Measurements from ENCODE around the gene FMNL3.

Gene FMNL3

DNA sequence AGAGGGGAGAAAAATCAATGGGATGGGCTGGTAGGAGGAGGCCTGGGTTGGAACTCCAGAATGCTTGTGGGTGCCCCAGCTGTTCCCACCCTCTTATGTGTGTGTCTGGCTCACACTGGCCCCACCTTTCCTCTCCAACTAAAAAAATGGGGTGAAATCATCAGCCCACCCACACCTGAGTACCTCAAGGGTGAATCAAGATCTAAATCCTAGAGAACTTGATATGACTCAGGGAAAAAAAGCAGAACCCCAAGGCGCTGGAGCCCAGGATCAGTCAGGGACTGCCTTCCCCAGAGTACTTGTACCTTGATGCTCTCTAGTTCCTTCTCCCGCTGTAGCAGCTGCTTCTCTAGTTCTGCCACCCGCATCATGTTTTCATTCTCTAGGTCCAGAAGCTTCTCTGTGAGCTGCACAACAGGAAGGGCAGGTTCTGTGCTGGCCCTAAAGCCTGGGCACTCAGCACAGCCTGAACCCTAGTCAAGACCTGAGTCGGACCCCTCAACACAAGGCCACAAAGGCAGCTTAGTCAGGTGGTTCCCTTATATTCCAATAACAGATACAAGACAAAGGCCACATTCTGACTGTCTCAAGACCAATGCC lies 54.2 kb downstream of the FMNL3 start:
- no peak for DNase-seq (ENCODE audit: low read depth in 2 of 2)

DNA sequence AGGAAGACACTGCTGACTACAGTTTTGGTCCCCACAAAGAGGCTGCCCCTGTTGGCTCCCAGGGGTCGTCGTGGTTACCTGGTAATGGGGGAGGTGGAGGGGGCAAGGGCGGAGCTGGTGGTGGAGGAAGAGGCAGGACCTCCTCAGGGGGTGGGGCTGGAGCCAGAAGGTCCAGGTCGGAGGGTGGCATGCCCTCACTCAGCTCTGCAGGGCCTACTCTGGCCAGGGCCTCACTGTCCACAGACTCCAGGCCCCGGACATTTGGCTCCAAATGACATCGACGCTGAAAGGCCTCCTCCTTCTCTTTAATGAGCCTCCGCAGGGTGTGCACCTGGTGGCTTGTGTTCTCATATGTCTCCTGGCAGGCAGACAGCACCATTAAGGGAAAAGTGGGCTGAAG lies 55.4 kb downstream of the FMNL3 start:
- DNase-seq (ENCODE audit: low read depth in 2 of 2), result no peak

DNA sequence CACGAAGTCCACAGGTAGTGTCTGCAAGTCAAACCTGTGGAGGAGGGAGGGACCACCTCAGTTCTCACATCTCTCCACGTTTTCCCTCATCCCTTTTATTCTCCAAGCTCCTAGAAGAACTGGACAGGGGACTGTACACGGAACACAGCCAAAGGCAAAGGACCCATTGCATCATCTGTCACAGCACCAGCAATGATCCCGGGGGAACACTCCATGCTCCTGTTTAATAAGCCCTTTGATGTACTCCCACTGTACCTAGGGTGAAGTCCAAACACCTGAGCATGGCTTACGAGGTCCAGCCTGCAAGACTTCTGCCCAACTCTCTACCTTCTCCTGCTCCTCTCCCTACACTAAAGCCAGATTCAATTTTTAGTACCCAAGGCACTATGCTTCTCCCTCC lies 57.3 kb downstream of the FMNL3 start:
- DNase-seq (ENCODE audit: low read depth in 2 of 2), result no peak

DNA sequence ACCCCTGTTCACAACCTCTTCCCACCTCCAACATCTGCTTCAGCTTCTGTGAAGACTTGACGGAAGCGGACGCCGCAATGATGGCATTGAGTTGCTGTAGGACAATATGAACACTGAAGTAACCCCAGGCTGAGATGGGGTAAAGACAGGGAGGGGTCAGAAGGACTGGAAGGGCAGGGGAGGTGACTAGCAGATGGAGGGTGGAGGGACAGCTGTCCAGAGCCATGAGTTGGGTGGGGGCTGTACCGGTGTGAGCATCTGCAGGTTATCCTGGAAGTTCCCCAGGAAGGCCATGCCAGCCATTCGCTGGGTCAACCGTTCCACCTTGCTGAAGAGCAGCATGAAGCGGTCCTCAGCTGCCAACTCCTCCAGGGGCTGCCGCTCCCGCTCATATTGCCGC lies 57.8 kb downstream of the FMNL3 start:
- no peak for DNase-seq (ENCODE audit: low read depth in 2 of 2)

DNA sequence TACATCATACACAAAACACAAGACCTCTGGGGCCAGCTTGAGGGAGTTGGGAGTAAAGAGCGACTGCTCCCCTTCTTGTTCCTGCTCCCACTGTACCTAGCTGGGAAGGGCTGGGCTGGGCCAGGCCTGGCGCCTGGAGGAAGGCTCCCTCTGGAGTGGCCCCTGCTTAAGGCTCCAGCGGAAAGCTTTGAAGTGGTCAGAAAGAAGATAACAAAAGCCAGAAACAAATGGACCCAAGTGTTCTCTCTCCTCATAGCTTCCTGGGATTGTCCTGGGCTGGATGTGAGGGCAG lies 58.5 kb downstream of the FMNL3 start:
- no peak for DNase-seq (ENCODE audit: low read depth in 2 of 2)

DNA sequence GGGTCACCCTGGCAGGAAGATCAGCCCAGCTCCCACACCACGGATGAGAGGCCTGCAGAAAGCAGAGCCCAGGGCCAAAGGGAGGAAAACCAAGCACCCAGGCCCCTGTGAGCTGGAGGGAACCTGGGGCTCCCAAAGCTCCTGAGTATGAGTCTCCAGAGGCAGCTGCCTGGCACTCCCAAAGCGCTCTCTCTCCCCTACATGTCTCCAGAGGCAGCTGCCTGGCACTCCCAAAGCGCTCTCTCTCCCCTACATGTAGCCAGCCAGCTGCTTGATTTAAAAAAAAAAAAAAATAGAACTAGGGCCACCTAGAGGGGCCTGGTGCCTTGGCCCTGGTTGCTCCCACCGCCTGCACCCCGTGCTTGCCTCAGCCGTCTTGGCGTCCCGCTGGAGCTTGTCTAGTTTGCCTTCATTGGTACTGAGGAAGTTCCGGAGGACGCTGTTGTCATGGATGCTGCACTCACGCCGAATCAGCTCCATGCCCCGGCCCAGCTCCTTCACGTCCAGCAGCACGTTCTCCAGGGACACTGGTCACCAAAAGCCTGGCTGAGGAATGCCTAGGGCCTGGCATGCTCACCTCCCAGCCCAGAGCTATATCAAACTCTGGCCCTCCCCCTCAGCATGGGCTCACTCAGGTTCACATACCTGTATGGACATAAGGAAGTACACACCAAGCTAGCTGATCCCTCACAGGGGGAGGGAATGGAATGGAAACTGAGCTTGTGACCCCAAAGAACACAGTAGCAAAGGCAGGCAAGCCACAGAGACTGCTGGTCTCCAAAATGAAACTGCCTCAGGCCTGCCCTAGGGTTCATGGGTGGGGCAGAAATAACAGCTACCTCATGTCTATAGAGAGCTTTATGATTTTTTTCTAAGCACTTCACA lies 59.1 kb downstream of the FMNL3 start:
- DNase-seq (ENCODE audit: low read depth in 2 of 2), result no peak

DNA sequence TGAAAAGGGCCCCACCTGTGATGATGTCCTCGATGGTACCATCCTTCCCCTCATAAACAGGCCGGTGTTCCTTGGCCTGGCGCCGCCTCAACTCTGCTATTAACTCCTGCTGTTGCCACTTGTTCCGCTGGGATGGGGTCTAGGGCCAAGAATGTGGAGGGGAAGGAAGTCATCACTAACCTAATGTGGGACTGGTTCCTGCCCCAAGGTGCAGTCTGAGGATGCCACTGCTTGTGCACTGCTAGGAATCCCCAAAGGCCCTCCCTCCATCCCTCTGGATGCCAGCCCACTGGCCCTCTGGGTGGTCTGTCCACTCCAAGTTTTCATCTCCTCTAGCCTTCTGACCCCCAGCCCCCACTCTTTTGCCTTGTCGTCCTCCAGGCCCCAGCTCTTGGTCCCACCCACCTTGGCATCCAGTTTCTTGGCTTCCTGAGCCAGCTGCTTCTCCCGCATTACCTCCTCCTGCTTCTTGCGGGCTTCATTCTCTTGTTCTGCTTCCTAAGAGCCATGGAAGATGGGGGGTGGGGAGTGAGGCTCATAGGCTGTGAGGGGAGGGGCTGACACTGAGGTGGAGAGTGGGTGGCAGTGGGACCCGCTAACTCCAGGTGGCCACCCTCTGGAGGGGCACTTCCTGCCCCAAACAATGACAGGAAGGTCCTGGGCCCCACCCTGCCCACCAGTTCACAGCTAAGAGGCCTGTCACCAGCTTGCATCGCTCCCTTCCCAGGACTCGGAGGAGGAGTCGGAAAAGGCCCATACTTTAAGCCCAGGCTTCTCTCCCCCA lies 60.1 kb downstream of the FMNL3 start:
- DNase-seq (ENCODE audit: low read depth in 2 of 2), result no peak

DNA sequence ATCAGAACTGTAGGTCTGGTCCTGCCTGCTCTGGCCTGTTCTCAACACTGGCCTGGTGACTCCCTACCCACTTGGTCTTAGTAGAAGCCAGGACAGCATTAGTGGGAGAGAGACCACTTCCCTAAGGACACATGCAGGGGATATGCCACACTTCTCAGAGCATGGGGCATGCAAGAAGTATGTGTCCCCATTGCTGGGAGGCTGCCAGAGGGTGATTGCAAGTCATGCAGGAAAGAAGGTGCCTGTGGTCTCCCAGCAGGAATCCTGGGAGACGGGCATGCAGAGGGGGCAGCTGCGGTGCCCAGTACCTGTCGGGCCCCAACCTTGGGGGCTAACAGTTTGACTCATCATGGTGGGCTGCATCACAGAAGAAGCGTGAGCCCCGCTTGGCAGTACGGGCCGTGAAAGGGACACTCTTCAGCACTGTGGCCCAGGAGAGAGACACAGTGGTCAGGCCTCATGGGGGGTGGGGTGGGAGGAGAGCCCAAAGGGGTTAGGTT lies 60.8 kb downstream of the FMNL3 start:
- no peak for DNase-seq (ENCODE audit: low read depth in 2 of 2)

DNA sequence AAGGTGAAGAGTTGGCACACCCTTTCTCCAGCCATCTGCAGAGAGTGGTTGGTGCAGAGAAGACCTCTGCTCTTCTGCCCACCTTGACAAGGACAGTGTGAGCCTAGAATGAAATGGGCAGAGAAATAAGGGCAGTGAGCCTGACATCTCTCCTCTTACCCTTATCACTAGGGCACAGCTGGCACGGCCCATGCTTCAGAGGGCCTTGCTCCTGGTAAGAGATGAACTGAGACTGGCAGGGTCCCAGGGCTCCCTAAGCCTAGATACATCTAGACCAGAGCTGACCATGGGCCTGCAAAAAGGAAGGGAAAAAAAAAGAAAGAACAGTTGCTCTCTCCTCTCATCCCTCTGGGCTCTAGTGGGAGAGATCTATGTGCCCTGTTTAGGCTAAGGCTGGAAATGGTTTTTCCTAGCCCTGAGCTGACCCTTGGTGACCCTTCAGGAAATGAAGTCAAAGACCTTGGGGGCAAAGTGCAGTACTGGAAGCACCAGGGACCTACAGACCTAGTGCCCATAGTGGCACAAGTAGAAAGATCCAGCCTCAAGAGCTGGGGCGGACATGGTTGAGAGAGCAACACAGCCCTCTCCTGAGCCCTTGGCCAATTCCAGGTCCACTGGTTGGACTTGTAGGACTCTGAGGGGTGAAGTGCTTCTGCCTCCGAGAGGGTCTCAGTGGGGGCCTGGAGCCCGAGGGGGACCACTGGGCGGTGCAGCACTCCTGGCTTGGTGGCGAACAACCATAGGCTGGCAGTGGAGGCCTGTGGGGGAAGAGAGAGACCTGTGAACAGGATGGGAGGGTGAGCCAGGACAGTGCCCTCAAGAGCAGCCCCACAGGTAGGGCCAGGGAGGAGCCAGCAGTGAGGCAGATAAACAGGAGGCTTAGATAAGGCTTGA lies 61.8 kb downstream of the FMNL3 start:
- no peak for DNase-seq (ENCODE audit: low read depth in 2 of 2)

DNA sequence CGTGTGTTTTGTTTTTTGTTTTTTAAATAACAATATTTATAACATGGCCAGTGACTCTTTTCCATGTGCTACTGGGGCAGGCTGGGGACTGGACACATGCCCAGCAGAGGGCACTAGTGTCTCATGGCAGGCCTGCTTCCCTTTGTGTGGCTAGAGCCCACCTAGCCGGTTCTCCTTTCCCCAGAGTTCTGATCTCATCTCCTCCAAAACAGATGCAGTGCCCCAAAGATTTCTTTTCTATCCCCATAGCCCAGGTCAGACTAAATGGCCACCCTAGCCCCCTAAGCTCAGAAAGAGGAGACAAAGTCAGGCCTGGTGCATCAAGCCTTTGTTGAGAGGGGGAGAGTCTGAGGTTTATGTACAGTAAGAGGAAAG lies 62.6 kb downstream of the FMNL3 start:
- peak; percentile 64 to 70 for DNase-seq (ENCODE audit: low read depth in 2 of 2)

DNA sequence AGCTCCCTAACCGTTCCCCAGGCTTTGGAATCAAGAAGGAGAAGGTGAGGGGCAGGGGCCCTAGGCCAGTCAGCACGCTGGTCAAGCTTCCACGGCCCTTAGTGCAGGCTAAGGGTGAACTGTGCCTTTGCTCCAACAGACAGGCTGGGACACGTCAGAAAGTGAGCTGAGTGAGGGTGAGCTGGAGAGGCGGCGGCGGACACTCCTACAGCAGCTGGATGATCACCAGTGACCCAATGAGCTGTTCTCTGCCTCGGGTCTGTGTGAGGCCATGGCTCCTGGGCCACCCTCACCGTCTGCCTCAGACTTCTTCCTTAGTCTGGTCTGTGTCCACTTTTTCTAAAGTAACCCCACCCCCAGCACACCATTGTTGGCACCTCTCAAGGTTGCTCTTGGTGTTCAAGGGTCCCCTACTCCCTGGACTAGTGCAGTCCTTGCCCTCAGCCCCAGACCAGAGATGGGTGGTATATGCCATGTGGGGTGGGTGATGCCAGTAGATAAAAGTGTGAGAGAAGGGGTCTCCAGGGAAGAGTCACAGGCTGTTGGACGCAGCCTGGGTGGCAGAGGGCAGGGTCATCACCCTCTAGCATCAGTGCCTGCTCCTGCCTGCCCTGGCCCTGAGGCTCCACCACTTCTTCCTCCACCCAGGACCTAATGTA lies 63.1 kb downstream of the FMNL3 start:
- no peak for DNase-seq (ENCODE audit: low read depth in 2 of 2)

DNA sequence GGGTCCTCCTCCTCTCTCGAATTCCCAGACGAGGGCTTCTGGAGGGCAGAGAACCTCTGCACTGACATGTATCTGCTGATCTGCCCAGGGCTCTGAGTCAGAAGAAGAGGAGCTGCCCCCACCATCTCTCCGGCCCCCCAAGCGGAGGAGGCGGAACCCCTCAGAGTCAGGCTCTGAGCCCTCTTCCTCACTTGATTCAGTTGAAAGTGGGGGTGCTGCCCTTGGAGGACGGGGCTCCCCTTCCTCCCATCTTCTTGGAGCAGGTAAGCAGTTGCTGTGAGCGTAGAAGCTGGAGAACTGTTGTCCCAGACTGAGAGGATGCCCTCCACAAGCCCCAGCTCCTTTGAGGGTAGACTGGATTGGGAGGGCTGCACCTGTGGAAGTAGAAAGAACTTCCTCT lies 64.1 kb downstream of the FMNL3 start:
- DNase-seq (ENCODE audit: low read depth in 2 of 2), result no peak

DNA sequence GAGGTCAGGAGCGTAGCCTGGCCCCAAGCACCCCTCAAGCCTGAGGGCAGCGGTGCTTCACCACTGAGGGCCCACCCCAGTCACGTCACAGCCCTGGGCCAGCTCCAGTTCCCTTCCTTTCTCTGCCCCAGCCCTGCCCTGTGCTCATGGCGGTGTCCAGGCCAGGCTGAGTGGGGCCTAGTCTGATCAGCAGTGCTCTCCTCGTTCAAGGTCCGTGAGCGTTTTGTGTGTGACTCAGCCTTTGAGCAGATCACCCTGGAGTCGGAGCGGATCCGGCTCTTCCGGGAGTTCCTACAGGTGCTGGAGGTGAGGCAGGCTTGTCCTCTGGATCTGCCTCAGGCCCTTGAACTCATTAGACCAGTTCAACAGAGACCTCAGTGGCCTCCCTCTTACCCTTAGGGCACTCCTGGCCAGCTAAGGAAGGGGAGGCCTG lies 64.8 kb downstream of the FMNL3 start:
- no peak for DNase-seq (ENCODE audit: low read depth in 2 of 2)

DNA sequence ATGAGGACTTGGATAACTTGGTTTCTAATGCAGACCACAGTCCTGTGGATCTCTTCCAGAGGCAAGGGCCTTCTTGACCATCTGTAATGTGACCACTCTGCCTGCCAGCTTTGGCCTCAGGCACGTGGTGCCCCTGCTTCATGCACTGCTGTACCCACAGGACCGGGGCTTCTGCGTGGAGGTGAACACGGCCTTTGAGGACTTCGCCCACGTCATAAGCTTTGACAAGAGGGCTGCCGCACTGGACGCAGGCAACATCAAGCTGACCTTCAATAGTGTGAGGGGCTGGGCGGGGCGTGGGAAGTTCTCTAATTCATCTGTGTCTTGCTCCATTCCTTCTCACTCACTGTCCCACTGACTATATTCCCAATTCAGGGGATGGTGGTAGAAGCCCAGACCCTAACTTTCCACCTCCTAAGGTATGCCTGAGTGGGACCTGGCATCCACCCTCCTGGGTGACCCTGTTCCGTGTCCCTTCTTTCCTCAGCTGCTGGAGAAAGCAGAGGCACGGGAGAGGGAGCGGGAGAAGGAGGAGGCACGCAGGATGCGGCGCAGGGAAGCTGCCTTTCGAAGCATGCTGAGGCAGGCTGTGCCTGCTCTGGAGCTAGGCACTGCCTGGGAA lies 65.3 kb downstream of the FMNL3 start:
- DNase-seq (ENCODE audit: low read depth in 2 of 2), result no peak

DNA sequence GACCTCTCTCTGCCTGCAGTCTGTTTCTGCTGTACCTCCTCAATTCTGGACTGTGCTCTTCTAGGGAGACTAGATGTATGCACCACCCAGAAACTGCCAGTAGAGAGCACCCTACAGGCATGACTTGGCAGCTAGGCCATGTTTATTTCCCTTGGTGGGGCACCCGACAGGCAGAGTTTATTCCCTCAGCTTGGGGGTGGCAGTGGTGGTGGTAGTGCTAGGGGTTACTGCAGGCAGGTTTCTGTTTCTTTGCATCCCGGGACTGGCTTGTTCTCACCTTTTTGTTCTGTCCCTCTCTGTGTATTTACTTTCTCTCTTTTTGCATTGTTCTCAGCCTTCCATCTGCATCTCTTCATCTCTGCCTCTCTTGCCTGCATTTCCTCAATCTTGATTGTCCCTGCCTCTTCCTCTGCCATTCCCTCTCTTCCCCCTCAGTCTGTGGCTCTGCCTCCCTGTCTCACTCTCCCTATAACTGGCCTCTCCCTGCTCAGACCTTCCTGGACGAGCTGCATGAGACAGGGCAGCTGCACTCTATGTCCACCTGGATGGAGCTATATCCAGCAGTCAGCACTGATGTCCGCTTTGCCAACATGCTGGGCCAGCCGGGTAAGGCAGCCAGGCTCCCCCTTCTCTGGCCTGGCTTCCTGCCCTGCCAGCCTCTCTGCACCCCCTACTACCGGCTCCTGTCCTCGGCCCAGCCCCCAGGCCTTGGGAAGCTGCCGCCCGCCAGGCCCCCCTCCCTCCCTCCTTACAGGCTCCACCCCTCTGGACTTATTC lies 70.0 kb downstream of the FMNL3 start:
- DNase-seq (ENCODE audit: low read depth in 2 of 2), result no peak

DNA sequence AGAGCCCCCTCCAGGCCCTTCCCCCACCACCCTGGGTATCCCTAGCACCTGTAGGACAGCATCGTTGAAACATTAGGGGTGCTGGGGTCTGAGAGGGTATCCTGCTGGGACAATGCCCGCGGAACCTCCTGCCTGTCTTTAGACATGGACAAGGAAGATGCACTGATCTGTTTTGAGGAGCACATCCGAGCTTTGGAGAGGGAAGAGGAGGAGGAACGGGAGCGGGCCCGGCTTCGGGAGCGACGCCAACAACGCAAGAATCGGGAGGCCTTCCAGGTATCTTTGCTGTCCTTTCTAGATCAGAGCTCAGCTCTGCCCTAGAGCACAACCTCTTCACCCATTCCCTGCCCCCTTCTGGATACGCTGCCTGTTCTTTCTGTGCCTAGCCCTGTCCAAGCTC lies 70.6 kb downstream of the FMNL3 start:
- DNase-seq (ENCODE audit: low read depth in 2 of 2), result no peak

DNA sequence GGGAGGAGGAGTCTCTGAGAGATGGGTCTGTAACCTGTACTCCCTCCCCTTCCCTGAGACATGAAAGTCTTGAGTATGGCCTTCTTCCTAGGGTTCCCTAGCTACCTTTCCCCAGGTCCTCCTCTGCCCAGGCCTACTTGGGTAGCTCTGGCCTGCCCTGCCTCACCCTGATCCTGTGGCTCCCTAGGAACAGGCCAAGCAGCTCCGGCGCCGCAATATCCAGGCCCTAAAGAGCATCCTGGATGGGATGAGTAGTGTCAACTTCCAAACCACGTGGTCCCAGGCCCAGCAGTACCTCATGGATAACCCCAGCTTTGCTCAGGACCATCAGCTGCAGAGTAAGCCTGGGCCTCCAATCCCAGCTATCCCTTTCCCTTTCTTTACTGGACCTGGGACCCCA lies 71.5 kb downstream of the FMNL3 start:
- DNase-seq (ENCODE audit: low read depth in 2 of 2), result no peak

DNA sequence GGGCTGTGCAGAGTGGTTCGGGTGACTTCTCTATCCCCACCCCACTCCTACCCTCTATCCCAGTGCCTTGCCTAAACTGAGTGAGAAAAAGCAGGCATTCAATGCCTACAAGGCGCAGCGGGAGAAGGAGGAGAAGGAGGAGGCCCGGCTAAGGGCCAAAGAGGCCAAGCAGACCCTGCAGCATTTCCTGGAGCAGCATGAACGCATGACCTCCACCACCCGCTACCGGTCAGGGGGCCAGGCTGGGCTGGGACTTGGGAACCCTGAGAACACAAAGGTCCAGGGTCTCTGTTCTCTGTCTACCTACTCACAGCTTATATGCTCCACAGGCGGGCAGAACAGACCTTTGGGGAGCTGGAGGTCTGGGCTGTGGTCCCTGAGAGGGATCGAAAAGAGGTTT lies 72.2 kb downstream of the FMNL3 start:
- DNase-seq (ENCODE audit: low read depth in 2 of 2), result no peak

DNA sequence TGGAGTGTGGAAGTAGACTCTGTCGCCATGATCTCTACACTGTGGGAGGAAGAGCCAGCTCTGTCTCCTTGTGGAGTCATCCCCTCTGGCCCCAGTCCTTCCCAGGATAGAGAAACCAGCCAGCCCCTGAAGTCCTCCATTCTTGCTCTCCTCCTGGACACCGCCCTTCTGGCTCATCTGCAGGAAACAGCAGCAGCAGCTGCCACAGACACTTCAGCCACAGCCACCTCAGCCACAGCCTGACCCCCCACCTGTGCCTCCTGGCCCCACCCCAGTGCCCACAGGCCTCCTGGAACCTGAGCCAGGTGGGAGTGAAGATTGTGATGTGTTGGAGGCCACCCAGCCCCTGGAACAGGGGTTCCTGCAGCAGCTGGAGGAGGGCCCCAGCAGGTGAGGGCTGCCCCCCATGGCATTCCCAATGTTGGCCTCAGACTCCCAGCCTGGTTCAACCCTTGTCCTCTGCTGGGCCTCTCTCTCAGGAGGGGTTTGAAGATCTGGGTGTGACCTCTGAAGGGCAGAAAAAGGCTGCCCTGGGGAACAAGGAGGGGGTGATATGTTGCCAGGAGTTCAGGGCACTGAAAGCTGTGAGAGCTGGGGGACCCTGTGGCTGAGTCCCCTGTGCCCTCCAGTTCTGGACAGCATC lies 73.4 kb downstream of the FMNL3 start:
- no peak for DNase-seq (ENCODE audit: low read depth in 2 of 2)

All from stimulated activated CD4-positive, alpha-beta T cell treated with anti-CD3 and anti-CD28 coated beads, Interleukin-1b, Interleukin-23, amount 100 ng/mL, for 1 hour (primary cell).